Stimulated activated CD4-positive, alpha-beta T cell treated with anti-CD3 and anti-CD28 coated beads, Interleukin-1b, Interleukin-23, amount 100 ng/mL, for 4 hours (primary cell): ENCODE data around the gene PPP2R2D.

ENCODE experiments used
- DNase-seq, 2 donors: peaks; one replicate each; pipeline ENCODE4 v3.0.0-alpha.2; 2020; ENCODE audit warnings: low read depth in 2 of 2

Gene PPP2R2D

GRCh38 chr10:131889755-131890154 lies 11.1 kb upstream of the PPP2R2D start:
- no peak for DNase-seq

GRCh38 chr10:131890276-131891195 lies 10.3 kb upstream of the PPP2R2D start:
- DNase-seq: no peak

GRCh38 chr10:131891196-131891928 lies 9.4 kb upstream of the PPP2R2D start:
- DNase-seq: no peak

- no peak for DNase-seq
These were observed 8.6 kb upstream of the PPP2R2D start for GRCh38 chr10:131891929-131892805.

GRCh38 chr10:131892806-131893675 lies 7.8 kb upstream of the PPP2R2D start:
- no peak for DNase-seq

GRCh38 chr10:131895116-131895515 lies 5.7 kb upstream of the PPP2R2D start:
- DNase-seq: no peak

- DNase-seq: no peak
These were observed 4.4 kb upstream of the PPP2R2D start for GRCh38 chr10:131896403-131896802.

- DNase-seq: no peak
These were observed 3.4 kb upstream of the PPP2R2D start for GRCh38 chr10:131897297-131897899.

- DNase-seq: no peak
These were observed 2.7 kb upstream of the PPP2R2D start for GRCh38 chr10:131898061-131898460.

- no peak for DNase-seq
These were observed 2.1 kb upstream of the PPP2R2D start for GRCh38 chr10:131898713-131899112.

GRCh38 chr10:131899116-131899690 lies 1.6 kb upstream of the PPP2R2D start:
- no peak for DNase-seq

- no peak for DNase-seq
These were observed 986 bp upstream of the PPP2R2D start for GRCh38 chr10:131899695-131900349.

GRCh38 chr10:131901181-131901829 lies 497 bp downstream of the PPP2R2D start:
- DNase-seq: peak in 1 of 2 donors; percentile 38

GRCh38 chr10:131902211-131902610 lies 1.4 kb downstream of the PPP2R2D start:
- no peak for DNase-seq

- no peak for DNase-seq
These were observed 1.9 kb downstream of the PPP2R2D start for GRCh38 chr10:131902691-131903090.

- DNase-seq: no peak
These were observed 4.4 kb downstream of the PPP2R2D start for GRCh38 chr10:131905267-131905571.

- no peak for DNase-seq
These were observed 4.9 kb downstream of the PPP2R2D start for GRCh38 chr10:131905603-131906268.

- no peak for DNase-seq
These were observed 5.4 kb downstream of the PPP2R2D start for GRCh38 chr10:131906269-131906639.

- no peak for DNase-seq
These were observed 6.9 kb downstream of the PPP2R2D start for GRCh38 chr10:131907679-131908078.
